Glomerular visceral epithelial cell (primary cell): ENCODE measurements around the gene C12orf50.
"Not testable (repeated sequence)": the region's sequence is repeated elsewhere in the genome, so short reads cannot be mapped to it uniquely, and the experiment has no call there.

ENCODE experiments used
- DNase-seq: peaks from one replicate; pipeline ENCODE4 v3.0.0-alpha.2; 2016; ENCODE audit errors: extremely low spot score

Gene C12orf50

GRCh38 chr12:87988534-87988933, 40.7 kb downstream of the C12orf50 start:
- DNase-seq = no peak

GRCh38 chr12:87985069-87985675, 44.0 kb downstream of the C12orf50 start:
- no peak for DNase-seq

GRCh38 chr12:87982208-87982607, 47.0 kb downstream of the C12orf50 start:
- no peak for DNase-seq

- DNase-seq = no peak
Measured at GRCh38 chr12:87981495-87981894, 47.7 kb downstream of the C12orf50 start.

GRCh38 chr12:87975879-87976278, 53.3 kb downstream of the C12orf50 start:
- no peak for DNase-seq

GRCh38 chr12:87967871-87968270, 61.3 kb downstream of the C12orf50 start:
- DNase-seq = no peak

- no peak for DNase-seq
Measured at GRCh38 chr12:87960566-87960965, 68.6 kb downstream of the C12orf50 start.

GRCh38 chr12:87954028-87954427, 75.2 kb downstream of the C12orf50 start:
- not testable (repeated sequence) for DNase-seq

GRCh38 chr12:87953256-87953860, 75.8 kb downstream of the C12orf50 start:
- peak; percentile 56 for DNase-seq

GRCh38 chr12:87952850-87953249, 76.4 kb downstream of the C12orf50 start:
- no peak for DNase-seq

GRCh38 chr12:87952223-87952622, 77.0 kb downstream of the C12orf50 start:
- DNase-seq = no peak

GRCh38 chr12:87943762-87944161, 85.4 kb downstream of the C12orf50 start:
- no peak for DNase-seq

GRCh38 chr12:87943023-87943422, 86.2 kb downstream of the C12orf50 start:
- DNase-seq = no peak

- DNase-seq = no peak
Measured at GRCh38 chr12:87939182-87939581, 90.0 kb downstream of the C12orf50 start.

GRCh38 chr12:87935216-87935615, 94.0 kb downstream of the C12orf50 start:
- no peak for DNase-seq

- DNase-seq = no peak
Measured at GRCh38 chr12:87933991-87934390, 95.2 kb downstream of the C12orf50 start.

- no peak for DNase-seq
Measured at GRCh38 chr12:87931812-87932211, 97.4 kb downstream of the C12orf50 start.

- DNase-seq = no peak
Measured at GRCh38 chr12:87930627-87931026, 98.6 kb downstream of the C12orf50 start.
